ENCODE results near the gene TK2.
"Not testable (repeated sequence)": the region's sequence is repeated elsewhere in the genome, so short reads cannot be mapped to it uniquely, and the experiment has no call there.

Gene TK2

GRCh38 chr16:66481081-66481942, 68.6 kb downstream of the TK2 start:
- DNase-seq = no peak

- no peak for DNase-seq
These were observed 69.4 kb downstream of the TK2 start for GRCh38 chr16:66480265-66481080.

GRCh38 chr16:66479661-66480264, 70.2 kb downstream of the TK2 start:
- DNase-seq = no peak

- no peak for DNase-seq
These were observed 71.0 kb downstream of the TK2 start for GRCh38 chr16:66478733-66479511.

- no peak for DNase-seq
These were observed 72.8 kb downstream of the TK2 start for GRCh38 chr16:66477028-66477515.

GRCh38 chr16:66476328-66477027, 73.4 kb downstream of the TK2 start:
- DNase-seq = no peak

- no peak for DNase-seq
These were observed 74.7 kb downstream of the TK2 start for GRCh38 chr16:66475232-66475631.

GRCh38 chr16:66474750-66475199, 75.1 kb downstream of the TK2 start:
- no peak for DNase-seq

GRCh38 chr16:66473654-66474519, 76.0 kb downstream of the TK2 start:
- no peak for DNase-seq

GRCh38 chr16:66473051-66473571, 76.8 kb downstream of the TK2 start:
- DNase-seq = no peak

GRCh38 chr16:66471716-66472393, 78.1 kb downstream of the TK2 start:
- no peak for DNase-seq

GRCh38 chr16:66471264-66471663, 78.7 kb downstream of the TK2 start:
- no peak for DNase-seq

GRCh38 chr16:66470556-66470955, 79.4 kb downstream of the TK2 start:
- DNase-seq = no peak

- DNase-seq = no peak
These were observed 79.9 kb downstream of the TK2 start for GRCh38 chr16:66469947-66470546.

- no peak for DNase-seq
These were observed 80.5 kb downstream of the TK2 start for GRCh38 chr16:66469291-66469946.

GRCh38 chr16:66468321-66468965, 81.5 kb downstream of the TK2 start:
- DNase-seq = no peak

- no peak for DNase-seq
These were observed 82.3 kb downstream of the TK2 start for GRCh38 chr16:66467611-66468010.

GRCh38 chr16:66466636-66467035, 83.3 kb downstream of the TK2 start:
- DNase-seq = not testable (repeated sequence)
